WTC11 (cell line): Measurements from ENCODE around the gene SIGLEC10.

Source experiments
- AR ChIP-seq: fragments of 250-450 bp; sonication (Bioruptor Pico); IDR thresholded peaks from 2 replicates; pipeline ENCODE4 v1.9.0; 2021; ENCODE audit warnings: mild to moderate bottlenecking
- NFYB ChIP-seq: sonication (generic); formaldehyde crosslinking; conservative IDR thresholded peaks from 2 replicates; pipeline ENCODE4 v1.8.0; 2022; ENCODE audit warnings: low read depth, missing genetic modification reagents
- RELA ChIP-seq: sonication (generic); formaldehyde crosslinking; IDR thresholded peaks from 2 replicates; pipeline ENCODE4 v1.8.1; 2022; ENCODE audit warnings: missing genetic modification reagents, mild to moderate bottlenecking, borderline replicate concordance

- no peak for TF ChIP-seq NFYB (CRISPR knock-in tag)
- TF ChIP-seq AR (CRISPR knock-in tag), result no peak
- TF ChIP-seq RELA (CRISPR knock-in tag), result no peak
Observed at GRCh38 chr19:51441410-51442390, 24.3 kb upstream of the SIGLEC10 start.
